T-cell (primary cell): ENCODE data around the gene EID2B. TPM values are rescaled to one million over a fixed set of nuclear protein-coding genes. Genes with fewer than 3 reads are reported as not detected.

Experiments
- ATAC-seq, 4 experiments: fragments of 200-7000 bp in 3 of 4; fragments of 150-1000 bp in 1 of 4; cut with Tn5 transposase; replicated peaks in 1 of 4; 1 replicate in 3 of 4; 2 replicates in 1 of 4; pipeline ENCODE4 v1.10.0; 2021; ENCODE audit warnings: moderate library complexity in 3 of 4, mild to moderate bottlenecking in 2 of 4, moderate number of reproducible peaks in 1 of 4
- CTCF ChIA-PET, 2 donors: fragments of 300-600 bp; sonication (Branson Sonifier 250); formaldehyde crosslinking; loops; one replicate each; lab custom pipeline; 2022; ENCODE audit warnings: antibody characterized with exemption in 2 of 2; lab: Charles Lee
- POLR2A ChIA-PET, 2 donors: fragments of 300-600 bp; sonication (Branson Sonifier 250); formaldehyde crosslinking; loops; one replicate each; lab custom pipeline; 2022; ENCODE audit warnings: antibody characterized with exemption in 2 of 2; lab: Charles Lee
- DNase-seq, 35 experiments: peaks; one replicate each; pipeline versions ENCODE4 v3.0.0 to v3.0.0-alpha.2; 2013 to 2023
- H3K27ac ChIP-seq: one replicate; pipeline ENCODE4 v1.5.1; 2013; ENCODE audit warnings: low read length
- H3K27me3 ChIP-seq, 2 experiments: replicated peaks in 1 of 2; 1 replicate in 1 of 2; 2 replicates in 1 of 2; pipeline versions ENCODE4 v1.6.1 to v1.7.0; 2013; ENCODE audit warnings: low read length in 1 of 2, mixed read lengths in 1 of 2; ENCODE audit not compliant: control insufficient read depth in 2 of 2, insufficient read depth in 2 of 2; ENCODE audit errors: extremely low read depth in 1 of 2
- H3K36me3 ChIP-seq, 2 donors: 1 replicate in 1 of 2; 2 replicates in 1 of 2; pipeline versions ENCODE4 v1.6.1 to v1.7.0; 2013; ENCODE audit warnings: low read length in 1 of 2; ENCODE audit not compliant: control insufficient read depth in 2 of 2, insufficient read depth in 1 of 2; ENCODE audit errors: extremely low read depth in 1 of 2
- H3K4me1 ChIP-seq, 2 experiments: 1 replicate in 1 of 2; 2 replicates in 1 of 2; pipeline versions ENCODE4 v1.6.1 to v1.7.0; 2013; ENCODE audit warnings: low read length in 2 of 2, mixed read lengths in 1 of 2; ENCODE audit not compliant: insufficient read depth in 2 of 2, control insufficient read depth in 1 of 2; ENCODE audit errors: extremely low read depth in 1 of 2
- H3K4me3 ChIP-seq, 2 donors: 1 replicate in 1 of 2; 2 replicates in 1 of 2; pipeline versions ENCODE4 v1.5.1 to v1.7.0; 2013; ENCODE audit warnings: mild to moderate bottlenecking in 2 of 2, low read length in 1 of 2, moderate library complexity in 1 of 2; ENCODE audit not compliant: control insufficient read depth in 1 of 2; ENCODE audit errors: extremely low read depth in 1 of 2
- H3K9me3 ChIP-seq: 2 replicates; pipeline ENCODE4 v1.7.0; 2013
- H3K27ac Mint-ChIP-seq, 2 donors: one replicate each; pipeline ENCODE4 v1.8.0; 2020 to 2021; ENCODE audit warnings: mild to moderate bottlenecking in 2 of 2, mixed read lengths in 2 of 2
- H3K27me3 Mint-ChIP-seq, 2 donors: one replicate each; pipeline ENCODE4 v1.8.0; 2021 to 2022; ENCODE audit warnings: mixed read lengths in 2 of 2
- H3K36me3 Mint-ChIP-seq: one replicate; pipeline ENCODE4 v1.8.0; 2021; ENCODE audit warnings: mixed read lengths
- H3K4me1 Mint-ChIP-seq, 3 donors: one replicate each; pipeline ENCODE4 v1.8.0; 2020 to 2022; ENCODE audit warnings: mixed read lengths in 3 of 3, mild to moderate bottlenecking in 1 of 3
- H3K4me3 Mint-ChIP-seq, 3 donors: one replicate each; pipeline ENCODE4 v1.8.0; 2020 to 2022; ENCODE audit warnings: mild to moderate bottlenecking in 3 of 3, mixed read lengths in 3 of 3, moderate library complexity in 3 of 3
- H3K9me3 Mint-ChIP-seq, 3 donors: one replicate each; pipeline ENCODE4 v1.8.0; 2020 to 2022; ENCODE audit warnings: mixed read lengths in 3 of 3
- whole genome bisulfite sequencing: methylation state at CpG from one replicate; pipeline ENCODE4 v1.1.5; 2013; ENCODE audit warnings: missing lambda C conversion rate; ENCODE audit not compliant: insufficient coverage; 5-methylcytosine and 5-hydroxymethylcytosine counted together
- total RNA-seq, 35 experiments: library from RNA in 6 of 35; stranded (reverse) in 6 of 35; fragments of 120-200 nt in 1 of 35; gene quantifications; one replicate each; pipeline versions ENCODE4 v1.2.1 to v1.2.4 and lab custom pipeline; 2013 to 2026

EID2B gene
- 1 to 10 TPM; 4.1 to 6.3 (median 5.8) TPM for total RNA-seq
- 8.9 TPM for total RNA-seq (2013)
- total RNA-seq (lab: John Stamatoyannopoulos, UW) = 0.91 to 10.0 (median 6.2) reads per million in 29 experiments

- under 1% methylated on average over 65 of the region's 65 CpGs for WGBS
- Mint-ChIP-seq H3K27ac (peak within 1 kb of the TSS; percentile 79 to 90), H3K36me3 (no peaks in the 10 kb centered on the region), H3K27me3 (no peaks in the 10 kb centered on the region), H3K4me3 (peak within 1 kb of the TSS; percentile 85 to 92 (median 90)), H3K4me1 (peaks cover 32 to 43% (median 38%) of the 10 kb centered on the region in 3 donors), H3K9me3 (no peaks in the 10 kb centered on the region)
- peak; percentile 83 to 99 (median 91) for DNase-seq
- peak within 1 kb of the TSS; percentile 88 to 90 for H3K4me3 ChIP-seq
- peak; percentile 91 to 94 (median 94) for ATAC-seq
- H3K27me3 ChIP-seq = no peaks in the 10 kb centered on the region
- H3K4me1 ChIP-seq = peaks cover 5 to 17% of the 10 kb centered on the region in 2 experiments
- no peaks in the 10 kb centered on the region for H3K36me3 ChIP-seq
- no peaks in the 10 kb centered on the region for H3K9me3 ChIP-seq
- ChIA-PET POLR2A (no interaction called here), CTCF (interaction anchor here (0.6 to 2.4 kb wide), 11 partner anchors 13 to 888 kb away, joined by 3 to 11 read pairs (median 4); partner anchors contain the start of gene RPS16 (in 1 of the 2))
- peak within 1 kb of the TSS; percentile 54 for H3K27ac ChIP-seq
Observed at GRCh38 chr19:39532233-39533002, at the start of gene EID2B. EID2B (minus strand) TSS chr19:39532852; CDS start chr19:39532802, 50 bp downstream.

GRCh38 chr19:39582442-39582841 is 49.8 kb upstream of the EID2B start:
- Histone ChIP-seq H3K36me3 (no peaks in the 10 kb centered on the region), H3K9me3 (no peaks in the 10 kb centered on the region), H3K27me3 (peaks cover 0 to 18% of the 10 kb centered on the region in 2 experiments), H3K27ac (no peak overlapping the region), H3K4me3 (no peak overlapping the region), H3K4me1 (no peaks in the 10 kb centered on the region)
- no peak for DNase-seq
- Mint-ChIP-seq H3K4me3 (no peak overlapping the region), H3K9me3 (peaks cover 8 to 15% (median 8%) of the 10 kb centered on the region in 3 donors), H3K36me3 (peaks cover 3% of the 10 kb centered on the region), H3K27ac (no peak overlapping the region), H3K27me3 (peaks cover 39 to 41% of the 10 kb centered on the region in 2 donors), H3K4me1 (peaks cover 0 to 4% (median 0%) of the 10 kb centered on the region in 3 donors)
- ChIA-PET POLR2A (no interaction called here), CTCF (no interaction called here)
- ATAC-seq = no peak
- 40% methylated on average over 2 of the region's 4 CpGs for WGBS

DNA sequence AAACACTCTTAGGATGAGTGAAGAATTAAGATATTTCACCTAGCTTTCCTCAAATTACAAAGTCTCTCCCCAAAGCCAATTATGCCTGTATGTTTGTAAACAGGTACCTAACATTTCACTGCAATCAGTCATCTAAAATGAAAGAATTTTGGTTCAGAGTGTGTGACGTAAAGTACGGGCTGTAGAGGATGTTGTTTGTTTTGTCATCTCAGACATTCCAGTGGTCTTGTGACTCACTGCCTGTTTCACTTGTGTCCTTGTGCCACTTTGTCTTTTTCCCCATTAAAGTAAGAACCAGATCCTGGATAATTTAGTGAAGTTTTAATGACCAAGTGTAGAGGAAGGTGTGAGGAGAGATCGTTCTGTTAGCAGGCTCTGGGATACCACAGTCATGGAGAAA is 36.0 kb upstream of the EID2B start:
- ATAC-seq (no peak), DNase-seq (no peak)
- Mint-ChIP-seq H3K4me1 (no peaks in the 10 kb centered on the region), H3K4me3 (no peak overlapping the region), H3K36me3 (no peaks in the 10 kb centered on the region), H3K27ac (no peak overlapping the region), H3K9me3 (peaks cover 5 to 9% (median 5%) of the 10 kb centered on the region in 3 donors), H3K27me3 (peaks cover 20 to 28% of the 10 kb centered on the region in 2 donors)
- Histone ChIP-seq H3K4me1 (no peaks in the 10 kb centered on the region), H3K4me3 (no peak overlapping the region), H3K27me3 (peaks cover 0 to 10% of the 10 kb centered on the region in 2 experiments), H3K27ac (no peak overlapping the region), H3K36me3 (no peaks in the 10 kb centered on the region), H3K9me3 (no peaks in the 10 kb centered on the region)
- WGBS = no CpG with 5 or more reads among the region's 3 CpGs
- POLR2A ChIA-PET = no interaction called here
- CTCF ChIA-PET = no interaction called here

DNA sequence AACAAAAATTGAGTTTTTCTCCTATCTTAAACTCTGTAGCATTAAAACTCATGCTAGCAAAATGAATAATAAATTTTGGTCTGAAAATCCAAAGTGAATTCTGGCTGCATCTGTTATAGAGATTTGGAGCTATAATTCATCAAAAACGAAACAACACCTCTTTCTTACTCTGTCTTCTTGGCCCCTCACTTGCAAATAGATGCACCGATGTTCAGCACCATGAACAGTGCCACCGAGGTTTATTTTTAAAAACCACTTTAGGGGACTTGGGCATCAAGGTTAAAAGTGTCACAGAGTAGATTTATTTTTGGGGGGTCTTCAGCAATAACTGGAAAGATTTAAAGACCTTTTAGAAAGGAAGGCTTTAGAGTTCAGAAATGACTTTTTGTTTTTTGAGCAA is 33.4 kb upstream of the EID2B start:
- Histone ChIP-seq H3K36me3 (no peaks in the 10 kb centered on the region), H3K9me3 (no peaks in the 10 kb centered on the region), H3K4me1 (no peaks in the 10 kb centered on the region), H3K4me3 (no peak overlapping the region), H3K27ac (no peak overlapping the region), H3K27me3 (peaks cover 0 to 14% of the 10 kb centered on the region in 2 experiments)
- POLR2A ChIA-PET = no interaction called here
- no peak for ATAC-seq
- 33% methylated on average over 1 of the region's 3 CpGs for WGBS
- DNase-seq = no peak
- CTCF ChIA-PET = interaction anchor here in 1 of 2 donors (0.6 kb wide), 1 partner anchor 758 kb away, joined by 6 read pairs; no protein-coding TSS in a partner anchor
- no peaks in the 10 kb centered on the region for H3K36me3 Mint-ChIP-seq
- H3K4me3 Mint-ChIP-seq = no peak overlapping the region
- no peaks in the 10 kb centered on the region for H3K9me3 Mint-ChIP-seq
- no peak overlapping the region for H3K27ac Mint-ChIP-seq
- H3K27me3 Mint-ChIP-seq = peaks cover 14 to 19% of the 10 kb centered on the region in 2 donors
- no peaks in the 10 kb centered on the region for H3K4me1 Mint-ChIP-seq

DNA sequence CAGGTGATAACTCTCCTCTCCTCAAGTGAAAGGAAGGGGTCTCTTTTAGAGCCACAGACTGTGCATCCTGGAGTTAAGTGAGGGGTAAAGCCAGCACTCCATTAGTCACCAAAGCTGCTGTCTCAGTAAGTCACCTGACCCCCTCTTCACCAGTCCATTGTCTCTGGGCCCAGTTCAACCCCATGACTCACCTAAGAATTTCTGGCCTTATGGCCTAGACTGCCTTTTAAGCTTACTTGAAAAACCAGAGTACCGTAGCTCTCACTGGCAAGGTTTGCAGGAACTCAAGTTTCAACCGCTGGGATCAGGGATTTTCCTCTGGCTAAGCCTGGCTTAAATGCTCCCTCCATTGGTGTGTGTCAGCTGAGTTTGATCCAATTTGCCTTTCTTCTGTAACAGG is 30.8 kb upstream of the EID2B start:
- Histone ChIP-seq H3K36me3 (no peaks in the 10 kb centered on the region), H3K4me3 (no peak overlapping the region), H3K4me1 (peaks cover 0 to 9% of the 10 kb centered on the region in 2 experiments), H3K9me3 (no peaks in the 10 kb centered on the region), H3K27ac (no peak overlapping the region), H3K27me3 (peaks cover 0 to 12% of the 10 kb centered on the region in 2 experiments)
- 96% methylated on average over 2 of the region's 2 CpGs for WGBS
- ChIA-PET CTCF (interaction anchor here in 1 of 2 donors (0.7 kb wide), 1 partner anchor 961 kb away, joined by 3 read pairs; no protein-coding TSS in a partner anchor), POLR2A (no interaction called here)
- ATAC-seq (no peak), DNase-seq (no peak)
- no peak overlapping the region for H3K4me3 Mint-ChIP-seq
- H3K27ac Mint-ChIP-seq = no peak overlapping the region
- no peaks in the 10 kb centered on the region for H3K9me3 Mint-ChIP-seq
- peaks cover 5 to 7% of the 10 kb centered on the region in 2 donors for H3K27me3 Mint-ChIP-seq
- no peaks in the 10 kb centered on the region for H3K36me3 Mint-ChIP-seq
- peaks cover 7 to 11% (median 8%) of the 10 kb centered on the region in 3 donors for H3K4me1 Mint-ChIP-seq

- WGBS = 9% methylated on average over 4 of the region's 6 CpGs
- ATAC-seq (peak; percentile 67 to 87 (median 84)), DNase-seq (peak in 4 of 35 experiments; percentile 5 to 48 (median 18))
- H3K4me3 ChIP-seq = peak overlapping the region in 1 of 2 donors; percentile 24
- CTCF ChIA-PET = no interaction called here
- no peaks in the 10 kb centered on the region for H3K36me3 ChIP-seq
- peak overlapping the region; percentile 64 to 79 (median 73) for H3K4me3 Mint-ChIP-seq
- H3K27ac Mint-ChIP-seq = peak overlapping the region; percentile 96 to 98
- peak overlapping the region; percentile 77 for H3K27ac ChIP-seq
- no peaks in the 10 kb centered on the region for H3K9me3 ChIP-seq
- POLR2A ChIA-PET = no interaction called here
- H3K4me1 ChIP-seq = peaks cover 2 to 11% of the 10 kb centered on the region in 2 experiments
- peaks cover 0 to 4% of the 10 kb centered on the region in 2 experiments for H3K27me3 ChIP-seq
- no peaks in the 10 kb centered on the region for H3K36me3 Mint-ChIP-seq
- no peaks in the 10 kb centered on the region for H3K27me3 Mint-ChIP-seq
- no peaks in the 10 kb centered on the region for H3K9me3 Mint-ChIP-seq
- peaks cover 21 to 25% (median 23%) of the 10 kb centered on the region in 3 donors for H3K4me1 Mint-ChIP-seq
Observed at GRCh38 chr19:39558624-39559117, 26.0 kb upstream of the EID2B start.
